OCI-LY7 (cell line): ENCODE data around the gene CCR5AS.

ENCODE experiments used
- CTCF ChIP-seq: fragments of 200-600 bp; sonication (generic); conservative IDR thresholded peaks from 2 replicates; pipeline ENCODE4 v1.5.1; 2014; ENCODE audit warnings: mild to moderate bottlenecking, antibody characterized with exemption, low read length, moderate library complexity, mixed read lengths
- EZH2phosphoT487 ChIP-seq: fragments of 200-600 bp; sonication (generic); IDR thresholded peaks from 2 replicates; pipeline ENCODE4 v1.6.1; 2018; ENCODE audit warnings: low read depth, borderline replicate concordance, mild to moderate bottlenecking, mixed run types, antibody characterized with exemption, low read length, moderate library complexity, mixed read lengths

- TF ChIP-seq CTCF: peak; percentile 69
- no peak for TF ChIP-seq EZH2phosphoT487
Observed at GRCh38 chr3:46372492-46373359, 34.1 kb downstream of the CCR5AS start.
